K562 (cell line): Measurements from ENCODE around the gene LTBP4. TPM values are rescaled to one million over a fixed set of nuclear protein-coding genes. Genes with fewer than 3 reads are reported as not detected.

Experiments used
- CEBPG ChIP-seq, 3 experiments: fragments of 200-800 bp in 1 of 3; sonication (Bioruptor generic) in 1 of 3; sonication (generic) in 1 of 3; formaldehyde crosslinking in 1 of 3; IDR thresholded peaks in 2 of 3; conservative IDR thresholded peaks in 1 of 3; 2 replicates each; pipeline versions ENCODE4 v1.6.1 to v1.8.0; 2016 to 2022; ENCODE audit warnings: missing compliant biosample characterization in 2 of 3, missing genetic modification characterization in 2 of 3, mild to moderate bottlenecking in 1 of 3, missing genetic modification reagents in 1 of 3
- ETV6 ChIP-seq, 3 experiments: fragments of 150-350 bp in 1 of 3; sonication (generic) in 1 of 3; formaldehyde crosslinking in 1 of 3; IDR thresholded peaks; 2 replicates each; pipeline versions ENCODE4 v1.6.1 to v1.8.0; 2014 to 2022; ENCODE audit warnings: borderline replicate concordance in 2 of 3, low read depth in 2 of 3, antibody characterized with exemption in 1 of 3, low read length in 1 of 3, mild to moderate bottlenecking in 1 of 3, missing genetic modification reagents in 1 of 3
- PTRF ChIP-seq: fragments of 450-650 bp; IDR thresholded peaks from 2 replicates; pipeline ENCODE4 v1.6.1; 2016; ENCODE audit warnings: mild to moderate bottlenecking, missing genetic modification characterization, missing compliant biosample characterization
- polyA plus RNA-seq, 8 experiments: library from polyadenylated mRNA; depleted of rRNA in 4 of 8; stranded (reverse) in 5 of 8; unstranded in 3 of 8; fragments of >200 nt; fragmentation: Nextera tagmentation in 2 of 8; fragmentation: Illumina TruSeq in 1 of 8; extraction: Ambion mirVana in 2 of 8; extraction: Trizol in 1 of 8; gene quantifications; 2 replicates each; pipeline versions ENCODE4 v1.2.1 to v1.2.3, GENCODE V29; 2011 to 2014; ENCODE audit warnings: inconsistent platforms in 1 of 8, missing spikeins in 1 of 8
- total RNA-seq, 7 experiments: library from RNA; depleted of rRNA in 6 of 7; stranded (reverse); fragments of >200 nt in 6 of 7; fragmentation: Illumina TruSeq in 2 of 7; extraction: Trizol in 2 of 7; gene quantifications; 2 replicates each; pipeline versions ENCODE4 v1.2.1 to v1.2.3, GENCODE V29; 2011 to 2021; ENCODE audit warnings: low replicate concordance in 1 of 7
- TF ChIP-seq, protein P1 (sequence below): fragments of 450-650 bp; IDR thresholded peaks from one replicate; pipeline ENCODE4 v1.6.1; 2018; ENCODE audit warnings: mild to moderate bottlenecking, moderate library complexity; ENCODE audit not compliant: partially characterized antibody
- TF ChIP-seq, protein P2 (sequence below), 2 experiments: IDR thresholded peaks; 2 replicates each; pipeline ENCODE4 v1.6.1; 2011; ENCODE audit warnings: borderline replicate concordance in 1 of 2, control low read depth in 1 of 2, low read depth in 1 of 2, low read length in 1 of 2, mild to moderate bottlenecking in 1 of 2, mixed read lengths in 1 of 2, moderate library complexity in 1 of 2; ENCODE audit not compliant: insufficient read depth in 1 of 2, insufficient read length in 1 of 2, poor library complexity in 1 of 2, severe bottlenecking in 1 of 2; ENCODE audit errors: extremely low read depth in 1 of 2

The LTBP4 gene
- total and polyA plus RNA-seq, 9 of the 15 experiments (the other 6 are each of a cell fraction or from before 2014, with no cell fraction given): 0.35 to 160 (median 31.6) TPM

DNA sequence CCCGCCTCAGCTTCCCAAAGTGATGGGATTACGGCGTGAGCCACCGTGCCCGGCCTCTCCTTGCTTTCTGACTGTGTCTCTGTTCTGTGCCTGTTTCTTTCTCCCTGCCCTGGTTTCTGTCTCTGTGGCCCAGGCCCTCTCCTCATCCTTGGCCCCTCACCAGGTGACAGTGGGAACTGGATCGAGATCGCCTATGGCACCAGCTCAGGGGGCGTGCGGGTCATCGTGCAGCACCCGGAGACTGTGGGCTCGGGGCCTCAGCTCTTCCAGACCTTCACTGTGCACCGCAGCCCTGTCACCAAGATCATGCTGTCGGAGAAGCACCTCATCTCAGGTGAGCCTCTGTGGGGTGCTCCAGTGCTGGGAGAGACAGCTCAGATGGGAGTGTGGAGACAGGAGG, 14.6 kb upstream of the LTBP4 start (continued):
- no peak for TF ChIP-seq ETV6 (IDR thresholded peaks at IDR 0.05; ENCODE audit: borderline replicate concordance in 1 of 2, low read depth in 2 of 2, low read length in 1 of 2)
- no peak for TF ChIP-seq ETV6 (CRISPR knock-in tag; IDR thresholded peaks at IDR 0.05; ENCODE audit: borderline replicate concordance)
- TF ChIP-seq CEBPG (CRISPR knock-in tag; IDR thresholded peaks at IDR 0.05): no peak
- no peak for TF ChIP-seq CEBPG (tag; conservative IDR thresholded peaks at IDR 0.05 in 1 of 2, IDR thresholded peaks at IDR 0.05 in 1 of 2)
- TF ChIP-seq, protein P1, sequence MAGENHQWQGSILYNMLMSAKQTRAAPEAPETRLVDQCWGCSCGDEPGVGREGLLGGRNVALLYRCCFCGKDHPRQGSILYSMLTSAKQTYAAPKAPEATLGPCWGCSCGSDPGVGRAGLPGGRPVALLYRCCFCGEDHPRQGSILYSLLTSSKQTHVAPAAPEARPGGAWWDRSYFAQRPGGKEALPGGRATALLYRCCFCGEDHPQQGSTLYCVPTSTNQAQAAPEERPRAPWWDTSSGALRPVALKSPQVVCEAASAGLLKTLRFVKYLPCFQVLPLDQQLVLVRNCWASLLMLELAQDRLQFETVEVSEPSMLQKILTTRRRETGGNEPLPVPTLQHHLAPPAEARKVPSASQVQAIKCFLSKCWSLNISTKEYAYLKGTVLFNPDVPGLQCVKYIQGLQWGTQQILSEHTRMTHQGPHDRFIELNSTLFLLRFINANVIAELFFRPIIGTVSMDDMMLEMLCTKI: no peak
- TF ChIP-seq PTRF (tag): no peak
- TF ChIP-seq, protein P2, sequence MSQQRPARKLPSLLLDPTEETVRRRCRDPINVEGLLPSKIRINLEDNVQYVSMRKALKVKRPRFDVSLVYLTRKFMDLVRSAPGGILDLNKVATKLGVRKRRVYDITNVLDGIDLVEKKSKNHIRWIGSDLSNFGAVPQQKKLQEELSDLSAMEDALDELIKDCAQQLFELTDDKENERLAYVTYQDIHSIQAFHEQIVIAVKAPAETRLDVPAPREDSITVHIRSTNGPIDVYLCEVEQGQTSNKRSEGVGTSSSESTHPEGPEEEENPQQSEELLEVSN (IDR thresholded peaks at IDR 0.05; ENCODE audit: borderline replicate concordance in 1 of 2, extremely low read depth in 1 of 2, insufficient read depth in 1 of 2, insufficient read length in 1 of 2, low read depth in 1 of 2, low read length in 1 of 2, poor library complexity in 1 of 2, severe bottlenecking in 1 of 2): no peak
